Measurements from ENCODE around the gene SLC22A12.
"Not testable (repeated sequence)": the region's sequence is repeated elsewhere in the genome, so short reads cannot be mapped to it uniquely, and the experiment has no call there.

Gene SLC22A12

GRCh38 chr11:64590763-64591221 lies at the start of gene SLC22A12:
Gene SLC22A12, plus strand, starts transcription at chr11:64591220. Its CDS starts 337 bp downstream, at chr11:64591557.
- DNase-seq, result no peak

GRCh38 chr11:64542172-64543125 lies 48.6 kb upstream of the SLC22A12 start:
- no peak for DNase-seq

DNA sequence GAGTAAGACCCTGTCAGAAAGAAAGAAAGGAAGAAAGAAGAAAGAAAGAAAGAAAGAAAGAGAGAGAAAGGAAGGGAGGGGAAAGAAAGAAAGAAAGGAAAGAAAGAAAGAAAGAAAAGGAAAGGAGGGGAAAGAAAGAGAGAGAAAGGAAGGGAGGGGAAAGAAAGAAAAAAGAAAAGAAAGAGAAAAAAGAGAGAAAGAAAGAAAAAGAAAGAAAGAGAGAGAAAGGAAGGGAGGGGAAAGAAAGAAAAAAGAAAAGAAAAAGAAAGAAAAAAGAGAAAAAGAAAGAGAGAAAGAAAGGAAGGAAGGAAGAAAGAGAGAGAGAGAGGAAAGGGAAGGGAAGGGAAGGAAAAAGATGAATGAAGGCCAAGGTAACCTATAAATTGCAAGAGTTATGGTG lies 47.2 kb upstream of the SLC22A12 start:
- no peak for DNase-seq

DNA sequence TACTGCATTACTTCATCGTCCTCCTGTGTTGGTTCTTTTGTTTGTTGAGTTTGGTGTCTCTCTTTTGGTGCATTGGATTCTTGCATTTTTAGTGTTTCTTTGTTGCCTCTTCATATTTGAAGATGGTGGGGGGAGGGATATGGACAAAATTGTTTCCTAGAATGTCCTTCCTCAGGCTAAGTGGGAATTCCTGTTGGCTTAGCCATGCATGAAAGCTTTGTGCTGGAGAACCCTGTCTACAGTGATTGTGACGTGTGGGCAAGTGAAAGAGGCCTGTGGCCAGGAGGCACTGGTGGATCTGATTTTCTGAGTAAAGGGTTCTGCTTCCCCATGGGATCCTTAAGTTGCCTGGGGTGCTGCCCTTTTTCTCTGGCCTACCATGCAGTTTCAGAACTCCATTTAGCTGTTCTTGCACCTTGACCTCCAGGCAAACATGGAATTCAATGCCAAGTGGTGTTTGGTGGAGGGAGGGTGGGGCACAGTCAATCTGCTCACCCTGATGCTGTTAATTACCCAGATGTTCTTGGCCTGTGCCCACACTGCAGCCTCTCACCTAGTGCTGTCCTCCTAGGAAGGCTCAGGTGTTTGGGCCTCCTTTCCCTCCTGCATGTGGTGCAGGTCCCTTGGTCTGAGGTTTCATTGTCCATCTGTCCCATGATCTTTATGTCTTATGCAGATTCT lies 46.3 kb upstream of the SLC22A12 start:
- DNase-seq, result no peak

DNA sequence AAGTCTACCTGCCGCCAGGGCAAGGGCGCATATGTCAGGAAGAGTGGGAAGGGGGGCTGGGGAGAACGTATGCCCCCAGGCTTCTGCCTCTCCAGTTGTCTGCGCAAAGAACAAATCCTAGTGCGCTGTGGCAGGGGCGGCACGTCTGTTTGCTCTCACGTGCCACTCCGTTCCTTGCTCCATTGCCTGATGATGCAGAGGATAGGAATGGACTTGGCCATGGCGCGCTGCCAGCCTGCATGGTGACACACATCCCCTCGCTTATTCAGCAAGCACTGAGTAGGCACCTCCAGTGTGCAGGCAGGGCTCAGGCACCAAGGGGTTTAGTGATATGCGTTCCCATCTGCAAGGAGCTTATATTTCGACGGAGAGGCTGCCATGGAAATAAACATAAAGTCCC lies 45.4 kb upstream of the SLC22A12 start:
- DNase-seq, result no peak

DNA sequence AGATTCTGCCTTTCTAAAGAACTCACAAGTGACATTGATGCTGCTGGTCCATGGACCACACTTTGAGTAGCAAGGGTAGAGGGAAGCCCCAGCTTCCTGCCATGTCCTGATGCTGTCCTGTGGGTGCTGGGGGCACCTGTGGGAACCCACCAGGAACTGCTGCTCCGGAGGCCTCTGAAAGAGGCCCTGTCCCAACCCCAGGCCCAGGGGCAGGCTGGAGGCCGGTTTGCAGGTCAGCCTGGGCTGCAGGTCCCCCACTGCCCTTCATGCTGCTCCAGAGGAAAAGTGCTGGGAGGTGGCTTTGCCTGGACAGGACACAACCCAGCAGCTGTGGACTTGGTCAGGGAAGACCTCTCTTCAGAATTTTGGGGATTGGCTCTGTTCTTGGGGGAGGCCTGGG lies 44.8 kb upstream of the SLC22A12 start:
- DNase-seq, result no peak

DNA sequence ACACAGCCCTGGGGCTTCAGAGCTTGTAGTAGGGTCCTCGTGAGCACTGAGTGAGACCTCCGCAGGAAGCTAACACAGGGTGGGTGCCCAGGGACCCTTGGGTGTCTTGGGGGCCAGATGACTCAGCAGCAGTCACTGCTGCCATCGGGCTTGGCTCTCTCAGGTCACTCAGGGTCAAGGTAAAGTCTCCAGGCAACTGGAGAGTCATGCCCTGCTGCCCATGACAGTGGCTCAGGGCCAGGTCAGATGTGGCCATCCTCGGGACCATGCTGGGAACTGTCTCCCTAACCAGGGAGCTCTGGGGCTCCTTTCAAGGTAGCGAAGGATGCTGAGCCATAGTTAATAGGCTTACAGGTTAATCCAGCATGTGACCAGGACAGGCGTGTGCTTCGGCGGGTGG lies 44.4 kb upstream of the SLC22A12 start:
- no peak for DNase-seq

GRCh38 chr11:64549969-64550368 lies 41.1 kb upstream of the SLC22A12 start:
- DNase-seq, result no peak

DNA sequence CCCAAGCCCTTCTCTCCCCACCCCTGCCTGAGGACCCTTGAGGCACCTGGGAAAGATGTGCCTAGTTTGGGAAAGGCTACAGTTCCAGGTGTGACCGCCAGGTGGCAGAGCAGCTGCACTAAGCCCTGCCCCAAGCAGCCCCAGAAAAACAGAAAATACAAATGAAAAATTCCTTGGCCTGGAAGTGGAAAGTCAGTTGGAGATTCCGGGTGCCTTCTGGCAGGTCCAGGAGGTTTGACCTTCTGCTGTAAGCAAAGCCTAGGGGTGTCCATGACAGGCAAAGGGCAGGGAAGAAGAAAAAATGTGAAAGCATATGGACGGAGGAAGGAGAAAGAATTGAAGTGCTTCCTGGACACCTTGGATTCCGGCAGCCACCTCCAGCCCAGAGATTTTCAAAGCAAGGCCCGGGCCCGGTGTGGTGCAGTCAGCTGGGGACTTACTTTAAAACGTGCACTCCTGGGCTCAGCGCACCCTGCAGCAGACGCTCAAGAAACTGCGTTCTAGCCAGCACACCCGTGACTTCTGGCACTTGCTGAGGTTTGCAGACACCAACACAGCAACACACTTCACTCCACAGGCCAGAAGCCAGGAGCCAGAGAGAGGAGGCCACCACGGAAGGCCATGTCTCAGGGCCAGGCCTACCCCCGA lies 37.3 kb upstream of the SLC22A12 start:
- no peak for DNase-seq

DNA sequence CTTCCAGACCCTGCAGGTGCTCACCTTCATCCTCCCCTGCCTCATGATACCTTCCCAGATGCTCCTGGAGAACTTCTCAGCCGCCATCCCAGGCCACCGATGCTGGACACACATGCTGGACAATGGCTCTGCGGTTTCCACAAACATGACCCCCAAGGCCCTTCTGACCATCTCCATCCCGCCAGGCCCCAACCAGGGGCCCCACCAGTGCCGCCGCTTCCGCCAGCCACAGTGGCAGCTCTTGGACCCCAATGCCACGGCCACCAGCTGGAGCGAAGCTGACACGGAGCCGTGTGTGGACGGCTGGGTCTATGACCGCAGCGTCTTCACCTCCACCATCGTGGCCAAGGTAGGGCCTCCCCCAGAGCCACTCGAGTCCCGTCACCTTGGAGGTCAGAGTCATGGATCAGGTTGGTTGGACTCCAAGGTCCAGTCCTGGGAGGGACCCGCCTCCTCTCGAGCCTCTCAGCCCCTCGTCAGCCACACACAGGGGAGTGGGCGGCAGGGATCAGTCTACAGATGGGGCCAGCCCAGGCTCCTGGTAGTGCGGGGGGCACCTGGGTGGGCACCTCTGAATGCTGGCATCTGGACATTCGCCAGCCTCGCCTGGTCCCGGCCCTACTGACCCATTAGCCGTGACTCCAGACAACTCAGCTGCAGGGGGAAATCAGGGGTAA lies 34.8 kb upstream of the SLC22A12 start:
- DNase-seq, result no peak

- no peak for DNase-seq
Measured at GRCh38 chr11:64556721-64557250, 34.2 kb upstream of the SLC22A12 start.

DNA sequence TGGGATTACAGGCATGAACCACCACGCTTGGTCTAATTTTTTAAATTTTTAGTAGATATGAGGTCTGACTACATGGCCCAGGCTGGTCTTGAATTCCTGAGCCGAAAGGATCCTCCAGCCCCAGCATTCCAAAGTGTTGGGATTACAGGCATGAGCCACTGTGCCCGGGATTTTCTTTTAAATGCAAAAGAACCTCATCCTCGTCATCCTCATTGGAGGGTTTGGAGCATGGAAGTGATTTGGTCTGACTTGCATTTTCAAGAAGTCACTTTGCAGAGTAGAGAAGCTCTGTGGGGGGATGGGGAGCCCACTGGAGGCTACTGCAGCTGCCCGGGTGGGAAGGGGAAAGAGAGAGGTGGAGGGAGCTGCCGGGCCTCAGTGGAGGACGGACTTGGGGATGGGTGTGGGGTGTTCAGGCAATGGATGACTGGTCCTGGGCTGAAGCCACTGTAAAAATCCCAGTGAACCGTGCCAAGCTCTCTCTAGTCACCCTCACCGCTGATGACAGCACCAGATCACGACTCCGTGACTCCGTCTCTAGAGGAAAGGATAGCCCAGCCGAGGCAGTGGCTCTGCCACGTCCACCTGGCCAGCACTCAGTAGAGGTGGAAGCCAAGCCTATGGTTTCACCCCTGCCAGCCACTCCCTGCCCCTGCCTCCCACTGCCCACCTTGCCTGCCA lies 32.8 kb upstream of the SLC22A12 start:
- DNase-seq, result no peak

GRCh38 chr11:64558869-64559268 lies 32.2 kb upstream of the SLC22A12 start:
- DNase-seq, result no peak

GRCh38 chr11:64559351-64560138 lies 31.5 kb upstream of the SLC22A12 start:
- no peak for DNase-seq

- no peak for DNase-seq
Measured at GRCh38 chr11:64560139-64560771, 30.8 kb upstream of the SLC22A12 start.

DNA sequence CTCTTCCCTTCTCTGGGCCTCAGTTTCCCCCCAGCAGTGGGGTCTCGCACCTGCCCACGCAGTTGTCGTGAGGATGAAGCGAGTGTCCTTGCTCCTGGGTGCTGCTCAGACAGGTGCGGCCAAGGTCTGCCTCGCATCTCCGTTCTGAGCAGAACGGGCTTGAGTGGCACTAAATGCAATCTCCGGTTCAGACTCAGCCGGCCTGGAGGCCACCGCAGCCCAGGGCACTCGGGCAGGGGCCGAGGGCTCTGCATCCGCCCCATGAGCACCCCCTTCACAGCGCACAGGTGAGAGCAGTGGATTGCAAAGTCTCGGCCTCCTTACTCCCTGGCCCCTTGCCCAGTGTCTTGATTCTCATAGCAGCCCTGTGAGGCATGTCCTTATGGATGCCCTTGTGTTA lies 30.1 kb upstream of the SLC22A12 start:
- DNase-seq, result no peak

DNA sequence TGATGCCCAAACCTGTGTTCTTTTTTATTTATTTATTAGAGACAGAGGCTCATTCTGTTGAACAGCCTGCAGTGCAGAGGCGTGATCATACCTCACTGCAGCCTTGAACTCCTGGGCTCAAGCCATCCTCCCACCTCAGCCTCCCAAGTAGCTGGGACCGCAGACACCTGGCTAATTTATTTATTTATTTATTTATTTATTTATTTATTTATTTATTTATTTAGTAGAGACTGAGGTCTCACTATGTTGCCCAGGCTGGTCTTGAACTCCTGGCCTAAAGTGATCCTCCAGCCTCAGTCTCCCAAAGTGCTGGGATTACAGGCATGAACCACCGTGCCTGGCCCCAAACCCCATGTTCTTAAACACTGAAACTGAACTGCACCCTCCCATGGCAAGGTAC lies 29.6 kb upstream of the SLC22A12 start:
- DNase-seq, result not testable (repeated sequence)

GRCh38 chr11:64561984-64562722 lies 28.9 kb upstream of the SLC22A12 start:
- DNase-seq, result no peak

DNA sequence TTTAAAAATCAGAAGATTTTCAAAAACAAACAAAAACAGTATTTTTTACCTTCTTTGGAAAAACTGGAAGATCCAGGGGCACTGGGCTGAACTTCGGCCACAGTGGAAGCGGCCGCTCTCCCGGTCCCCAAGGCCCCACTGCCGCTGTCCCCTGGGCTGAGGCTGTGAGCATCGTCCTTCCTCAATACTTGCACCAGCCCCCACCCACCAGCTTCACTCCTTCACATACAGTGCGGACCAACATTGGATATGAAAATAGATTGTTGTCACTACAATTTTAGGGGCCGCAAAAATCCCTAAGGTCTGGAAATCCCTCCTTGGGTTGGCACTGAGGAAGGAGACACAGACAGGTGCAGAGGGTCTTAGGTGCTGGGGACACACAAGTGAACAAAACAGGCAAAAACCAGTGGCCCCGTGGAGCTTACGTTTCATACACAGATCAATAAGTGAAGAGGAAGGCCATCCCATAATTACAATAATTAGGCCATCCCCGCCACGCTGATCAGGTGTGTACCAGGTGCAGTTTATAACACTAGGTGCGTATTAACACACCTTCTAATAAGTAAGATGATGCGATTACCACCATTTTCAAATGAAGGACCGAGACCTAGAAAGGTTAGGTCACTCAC lies 28.2 kb upstream of the SLC22A12 start:
- no peak for DNase-seq
